COLO668 (cell line): ENCODE results near the gene RCBTB1.

ENCODE experiments used
- DNase-seq: peaks from one replicate; lab custom pipeline; 2025; ENCODE audit not compliant: unreplicated experiment; lab: John Stamatoyannopoulos, UW

RCBTB1 gene

GRCh38 chr13:49561062-49561410 lies 24.3 kb downstream of the RCBTB1 start:
- no peak for DNase-seq

DNA sequence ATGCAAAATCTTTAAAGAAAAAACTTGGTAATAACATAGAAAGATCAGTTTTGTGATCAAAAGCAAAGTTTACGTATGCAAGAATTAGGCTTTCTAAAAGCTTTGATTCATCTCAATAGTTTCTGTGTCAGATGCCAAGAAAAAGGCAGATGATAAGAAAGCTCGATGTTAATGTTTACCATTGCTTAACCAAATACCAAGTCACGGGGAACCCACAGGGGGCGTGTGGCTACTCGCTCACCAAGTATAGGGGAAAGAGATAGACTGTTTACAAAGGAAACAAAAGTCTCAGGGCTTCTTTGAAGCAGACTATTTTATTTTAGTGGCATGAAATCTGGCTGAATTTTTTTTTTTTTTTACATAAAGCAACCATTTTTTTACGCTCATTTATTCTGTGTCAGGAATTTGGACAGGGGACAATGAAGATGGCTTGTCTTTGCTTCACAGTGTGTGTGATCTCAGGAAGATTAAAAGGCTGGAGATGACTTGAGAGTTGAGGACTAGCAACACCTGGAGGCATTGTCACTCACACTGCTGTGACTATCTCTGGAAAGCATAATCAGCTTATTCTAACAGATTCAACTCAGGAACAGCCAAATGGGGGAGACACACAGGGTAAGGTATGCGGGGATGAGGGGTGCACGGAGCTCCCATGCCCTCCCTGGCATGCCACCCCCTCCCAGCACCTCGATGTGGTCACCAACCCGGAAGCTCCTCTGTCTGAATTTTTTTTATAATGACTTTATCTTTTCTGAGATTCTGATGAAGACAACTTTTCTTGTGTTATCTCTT lies 24.9 kb downstream of the RCBTB1 start:
- no peak for DNase-seq

DNA sequence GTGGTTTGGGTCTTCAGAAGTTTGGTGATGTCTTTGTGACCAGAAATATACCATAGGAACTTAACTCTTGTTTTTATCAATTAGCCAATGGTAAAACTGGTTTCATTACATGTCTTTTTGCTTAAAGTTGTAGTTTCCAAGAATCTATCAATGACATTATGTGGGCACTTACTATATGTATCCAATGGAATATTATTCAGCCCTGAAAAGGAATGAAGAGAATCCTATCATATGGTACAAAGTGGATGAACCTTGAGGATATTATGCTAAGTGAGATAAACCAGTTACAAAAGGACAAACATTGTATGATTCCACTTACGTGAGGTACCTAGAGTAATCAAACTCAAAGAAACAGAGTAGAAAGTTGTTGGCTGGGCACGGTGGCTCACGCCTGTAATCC lies 26.4 kb downstream of the RCBTB1 start:
- DNase-seq, result no peak

DNA sequence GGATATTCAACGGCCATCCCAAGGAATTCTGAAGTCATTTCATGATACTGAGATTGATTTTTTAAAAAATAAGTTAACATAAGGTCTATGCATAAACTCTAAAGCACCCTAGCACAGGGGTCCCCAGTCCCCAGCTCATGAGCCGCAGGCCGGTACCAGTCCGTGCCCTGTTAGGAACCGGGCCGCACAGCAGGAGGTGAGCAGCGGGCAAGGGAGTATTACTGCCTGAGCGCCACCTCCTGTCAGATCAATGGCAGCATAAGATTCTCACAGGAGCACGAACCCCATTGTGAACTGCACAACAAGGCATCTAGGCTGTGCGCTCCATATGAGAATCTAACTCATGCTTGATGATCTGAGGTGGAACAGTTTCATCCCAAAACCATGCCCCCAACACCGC lies 31.0 kb downstream of the RCBTB1 start:
- no peak for DNase-seq

DNA sequence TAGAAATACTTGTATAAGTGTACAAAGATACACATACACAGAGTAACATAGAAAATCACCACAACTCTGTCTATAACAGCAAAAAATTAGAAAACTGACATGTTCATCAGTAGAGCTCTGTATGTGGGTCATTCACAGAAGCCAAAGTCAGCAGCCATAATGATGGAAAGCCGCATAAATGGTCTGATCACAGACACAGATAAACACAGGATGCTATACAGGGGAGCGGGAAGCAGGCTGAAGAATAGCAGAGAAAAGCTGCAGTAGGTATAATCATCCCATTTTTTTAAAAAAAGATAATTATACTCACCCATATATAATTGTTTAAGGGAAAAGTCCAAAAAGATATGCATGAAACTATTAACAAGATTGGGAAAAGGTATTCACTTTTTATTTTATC lies 31.5 kb downstream of the RCBTB1 start:
- no peak for DNase-seq

- no peak for DNase-seq
These were observed 34.3 kb downstream of the RCBTB1 start for GRCh38 chr13:49550942-49551644.

GRCh38 chr13:49549289-49549688 lies 36.1 kb downstream of the RCBTB1 start:
- DNase-seq, result no peak

DNA sequence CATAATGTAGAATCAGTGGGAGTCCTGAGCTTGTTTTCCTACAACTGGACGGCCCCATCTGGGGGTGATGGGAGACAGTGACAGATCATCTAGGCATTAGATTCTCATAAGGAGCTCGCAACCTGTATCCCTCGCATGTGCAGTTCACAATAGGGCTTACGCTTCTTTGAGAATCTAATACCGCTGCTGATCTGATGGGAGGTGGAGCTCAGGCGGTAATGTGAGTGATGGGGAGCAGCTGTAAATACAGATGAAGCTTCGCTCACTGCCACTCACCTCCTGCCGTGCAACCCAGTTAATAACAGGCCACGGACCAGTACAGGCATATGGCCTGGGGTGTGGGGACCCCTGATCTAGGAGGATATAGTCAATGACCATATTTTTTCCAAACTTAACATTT lies 38.8 kb downstream of the RCBTB1 start:
- DNase-seq, result no peak

- DNase-seq, result no peak
These were observed 39.7 kb downstream of the RCBTB1 start for GRCh38 chr13:49545661-49546060.

- DNase-seq, result no peak
These were observed 41.7 kb downstream of the RCBTB1 start for GRCh38 chr13:49543656-49544055.

DNA sequence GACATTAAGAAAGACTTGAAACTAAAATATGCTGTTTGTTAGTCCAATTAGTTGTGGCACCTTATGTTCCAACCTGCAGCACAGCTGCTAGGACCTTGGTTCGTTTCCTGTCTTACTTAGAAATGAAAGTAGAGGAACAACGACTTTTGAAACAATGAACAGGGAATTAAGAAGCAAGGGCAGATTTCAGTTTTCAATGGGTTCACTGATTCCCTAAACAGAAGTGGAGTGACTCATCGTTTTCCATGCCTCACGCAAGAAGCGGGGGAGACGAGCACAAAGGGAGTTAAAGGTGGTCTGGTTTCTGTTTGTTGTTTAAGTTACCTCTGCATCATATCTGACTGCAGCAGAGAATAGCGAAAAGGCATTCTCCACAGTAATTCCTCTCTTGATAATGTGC lies 44.8 kb downstream of the RCBTB1 start:
- no peak for DNase-seq

GRCh38 chr13:49539746-49540145 lies 45.6 kb downstream of the RCBTB1 start:
- no peak for DNase-seq

GRCh38 chr13:49539313-49539712 lies 46.0 kb downstream of the RCBTB1 start:
- DNase-seq, result no peak

GRCh38 chr13:49538404-49538803 lies 47.0 kb downstream of the RCBTB1 start:
- no peak for DNase-seq

DNA sequence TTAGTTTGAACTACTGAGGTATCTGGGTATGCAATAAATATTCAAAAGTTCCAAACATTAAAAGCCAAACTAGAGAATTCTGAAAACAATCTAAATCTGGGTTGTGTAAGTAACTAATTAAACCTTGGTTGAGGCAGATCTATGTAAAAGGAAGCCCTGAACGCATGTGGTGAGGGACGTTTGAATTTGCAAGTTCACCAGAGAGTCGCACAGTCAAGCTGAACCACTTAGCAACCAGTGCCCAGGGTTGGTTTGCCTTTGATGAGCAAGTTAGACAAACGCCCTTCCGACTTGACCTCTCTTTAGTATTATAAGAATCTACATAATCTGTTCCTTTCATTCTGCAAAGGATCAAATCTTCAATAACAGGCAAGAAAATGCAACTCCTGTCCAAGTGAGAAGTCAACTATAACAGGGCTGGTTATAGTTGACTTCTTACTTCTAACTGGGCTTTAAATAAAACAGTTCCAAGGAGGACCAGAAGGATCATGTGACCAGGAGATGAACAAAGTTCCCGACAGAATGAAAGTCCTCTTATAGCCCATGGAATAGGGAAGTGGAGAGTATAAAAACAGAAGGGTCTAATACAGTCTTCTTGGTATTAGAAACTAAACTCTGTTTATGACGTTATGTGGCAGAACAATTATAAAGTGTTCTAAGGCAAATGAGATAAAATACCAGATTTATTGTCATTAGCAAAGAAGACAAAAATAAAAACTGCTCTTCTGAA lies 49.0 kb downstream of the RCBTB1 start:
- no peak for DNase-seq

- DNase-seq, result no peak
These were observed 51.6 kb downstream of the RCBTB1 start for GRCh38 chr13:49533591-49534269.

GRCh38 chr13:49533011-49533410 lies 52.3 kb downstream of the RCBTB1 start:
- DNase-seq, result no peak

DNA sequence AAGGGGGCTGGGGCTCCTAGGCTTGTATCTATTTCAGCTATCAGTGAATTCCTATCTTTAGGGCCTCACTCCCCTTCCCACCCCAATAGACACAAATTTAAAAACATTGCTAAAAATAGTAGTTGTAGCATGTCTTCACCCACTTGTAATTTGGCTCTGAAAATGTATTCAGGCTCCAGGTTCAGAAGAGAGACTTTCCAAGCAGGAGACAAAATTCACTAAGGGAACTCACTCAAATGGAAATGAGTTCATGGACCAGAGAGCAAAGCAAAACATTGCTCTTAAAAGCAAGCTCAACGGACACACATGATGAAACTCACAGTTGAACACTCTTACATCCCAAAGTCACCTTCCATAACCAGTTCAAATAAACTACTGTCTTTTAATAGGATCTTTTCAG lies 52.8 kb downstream of the RCBTB1 start:
- no peak for DNase-seq

GRCh38 chr13:49530457-49530856 lies 54.9 kb downstream of the RCBTB1 start:
- no peak for DNase-seq

- DNase-seq, result no peak
These were observed 57.2 kb downstream of the RCBTB1 start for GRCh38 chr13:49528161-49528560.

DNA sequence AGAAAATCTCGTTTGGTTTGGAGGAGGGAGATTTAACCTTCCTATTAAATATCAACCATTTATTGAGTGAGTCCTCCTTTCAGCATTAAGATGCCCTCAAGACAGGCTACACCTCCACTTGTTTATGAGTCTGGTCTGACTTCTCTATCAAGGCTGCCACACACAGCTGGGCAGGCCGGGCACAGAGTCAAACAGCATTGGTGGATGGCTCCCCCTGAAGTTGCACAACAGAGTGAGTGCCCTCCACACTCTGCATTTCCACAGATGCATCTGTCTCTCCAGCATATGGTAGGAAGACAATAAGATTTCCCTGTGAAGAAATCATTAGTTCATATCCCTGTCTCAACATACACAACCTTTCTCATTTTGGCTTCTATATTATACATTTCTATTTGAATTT lies 58.2 kb downstream of the RCBTB1 start:
- DNase-seq, result no peak
